HEK293 (cell line): Measurements from ENCODE around the gene DCTN4.

Experiments
- MZF1 ChIP-seq: fragments of 450-650 bp; formaldehyde crosslinking; IDR thresholded peaks from 2 replicates; pipeline ENCODE4 v1.5.1; 2017; ENCODE audit warnings: missing biosample characterization, missing genetic modification characterization, borderline replicate concordance
- SCRT2 ChIP-seq: fragments of 450-650 bp; formaldehyde crosslinking; IDR thresholded peaks from 2 replicates; pipeline ENCODE4 v1.5.1; 2016; ENCODE audit warnings: missing biosample characterization, missing genetic modification characterization
- YY1 ChIP-seq: fragments of 450-650 bp; formaldehyde crosslinking; IDR thresholded peaks from 2 replicates; pipeline ENCODE4 v1.5.1; 2018; ENCODE audit warnings: missing biosample characterization, missing genetic modification characterization
- ZNF138 ChIP-seq: fragments of 450-650 bp; formaldehyde crosslinking; IDR thresholded peaks from 2 replicates; pipeline ENCODE4 v1.5.1; 2016; ENCODE audit warnings: missing biosample characterization, missing genetic modification characterization, borderline replicate concordance
- ZNF211 ChIP-seq: fragments of 450-650 bp; formaldehyde crosslinking; IDR thresholded peaks from 2 replicates; pipeline ENCODE4 v1.5.1; 2016; ENCODE audit warnings: low read depth, missing biosample characterization, missing genetic modification characterization
- ZNF521 ChIP-seq: fragments of 450-650 bp; formaldehyde crosslinking; IDR thresholded peaks from 2 replicates; pipeline ENCODE4 v1.5.1; 2017; ENCODE audit warnings: missing biosample characterization, mild to moderate bottlenecking, missing genetic modification characterization
- ZSCAN30 ChIP-seq: fragments of 450-650 bp; IDR thresholded peaks from 2 replicates; pipeline ENCODE4 v1.5.1; 2018; ENCODE audit warnings: missing biosample characterization, mild to moderate bottlenecking, missing genetic modification characterization, moderate library complexity
- TF ChIP-seq, protein P1 (sequence below): fragments of 450-650 bp; formaldehyde crosslinking; IDR thresholded peaks from 2 replicates; pipeline ENCODE4 v1.5.1; 2016; ENCODE audit warnings: missing biosample characterization, missing genetic modification characterization, low read depth
- TF ChIP-seq, protein P2 (sequence below): fragments of 450-650 bp; formaldehyde crosslinking; IDR thresholded peaks from 2 replicates; pipeline ENCODE4 v1.5.1; 2016; ENCODE audit warnings: missing biosample characterization, missing genetic modification characterization
- TF ChIP-seq, protein P3 (sequence below): fragments of 450-650 bp; formaldehyde crosslinking; IDR thresholded peaks from 2 replicates; pipeline ENCODE4 v1.5.1; 2016; ENCODE audit warnings: missing biosample characterization, missing genetic modification characterization
- TF ChIP-seq, protein P4 (sequence below): sonication (generic); formaldehyde crosslinking; IDR thresholded peaks from 2 replicates; pipeline ENCODE4 v1.8.1; 2022; ENCODE audit warnings: mild to moderate bottlenecking, moderate library complexity, missing genetic modification reagents

GRCh38 chr5:150689120-150689519 is 69.7 kb downstream of the DCTN4 start:
- no peak for TF ChIP-seq ZNF521
- TF ChIP-seq, protein P1, sequence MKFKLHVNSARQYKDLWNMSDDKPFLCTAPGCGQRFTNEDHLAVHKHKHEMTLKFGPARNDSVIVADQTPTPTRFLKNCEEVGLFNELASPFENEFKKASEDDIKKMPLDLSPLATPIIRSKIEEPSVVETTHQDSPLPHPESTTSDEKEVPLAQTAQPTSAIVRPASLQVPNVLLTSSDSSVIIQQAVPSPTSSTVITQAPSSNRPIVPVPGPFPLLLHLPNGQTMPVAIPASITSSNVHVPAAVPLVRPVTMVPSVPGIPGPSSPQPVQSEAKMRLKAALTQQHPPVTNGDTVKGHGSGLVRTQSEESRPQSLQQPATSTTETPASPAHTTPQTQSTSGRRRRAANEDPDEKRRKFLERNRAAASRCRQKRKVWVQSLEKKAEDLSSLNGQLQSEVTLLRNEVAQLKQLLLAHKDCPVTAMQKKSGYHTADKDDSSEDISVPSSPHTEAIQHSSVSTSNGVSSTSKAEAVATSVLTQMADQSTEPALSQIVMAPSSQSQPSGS = no peak
- no peak for TF ChIP-seq SCRT2
- no peak for TF ChIP-seq ZNF211 (tag by site-specific recombination)
- TF ChIP-seq, protein P2, sequence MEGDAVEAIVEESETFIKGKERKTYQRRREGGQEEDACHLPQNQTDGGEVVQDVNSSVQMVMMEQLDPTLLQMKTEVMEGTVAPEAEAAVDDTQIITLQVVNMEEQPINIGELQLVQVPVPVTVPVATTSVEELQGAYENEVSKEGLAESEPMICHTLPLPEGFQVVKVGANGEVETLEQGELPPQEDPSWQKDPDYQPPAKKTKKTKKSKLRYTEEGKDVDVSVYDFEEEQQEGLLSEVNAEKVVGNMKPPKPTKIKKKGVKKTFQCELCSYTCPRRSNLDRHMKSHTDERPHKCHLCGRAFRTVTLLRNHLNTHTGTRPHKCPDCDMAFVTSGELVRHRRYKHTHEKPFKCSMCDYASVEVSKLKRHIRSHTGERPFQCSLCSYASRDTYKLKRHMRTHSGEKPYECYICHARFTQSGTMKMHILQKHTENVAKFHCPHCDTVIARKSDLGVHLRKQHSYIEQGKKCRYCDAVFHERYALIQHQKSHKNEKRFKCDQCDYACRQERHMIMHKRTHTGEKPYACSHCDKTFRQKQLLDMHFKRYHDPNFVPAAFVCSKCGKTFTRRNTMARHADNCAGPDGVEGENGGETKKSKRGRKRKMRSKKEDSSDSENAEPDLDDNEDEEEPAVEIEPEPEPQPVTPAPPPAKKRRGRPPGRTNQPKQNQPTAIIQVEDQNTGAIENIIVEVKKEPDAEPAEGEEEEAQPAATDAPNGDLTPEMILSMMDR (tag by site-specific recombination) = no peak
- TF ChIP-seq, protein P3, sequence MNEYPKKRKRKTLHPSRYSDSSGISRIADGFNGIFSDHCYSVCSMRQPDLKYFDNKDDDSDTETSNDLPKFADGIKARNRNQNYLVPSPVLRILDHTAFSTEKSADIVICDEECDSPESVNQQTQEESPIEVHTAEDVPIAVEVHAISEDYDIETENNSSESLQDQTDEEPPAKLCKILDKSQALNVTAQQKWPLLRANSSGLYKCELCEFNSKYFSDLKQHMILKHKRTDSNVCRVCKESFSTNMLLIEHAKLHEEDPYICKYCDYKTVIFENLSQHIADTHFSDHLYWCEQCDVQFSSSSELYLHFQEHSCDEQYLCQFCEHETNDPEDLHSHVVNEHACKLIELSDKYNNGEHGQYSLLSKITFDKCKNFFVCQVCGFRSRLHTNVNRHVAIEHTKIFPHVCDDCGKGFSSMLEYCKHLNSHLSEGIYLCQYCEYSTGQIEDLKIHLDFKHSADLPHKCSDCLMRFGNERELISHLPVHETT (tag by site-specific recombination) = no peak
- TF ChIP-seq YY1 (tag by site-specific recombination) = no peak
- no peak for TF ChIP-seq MZF1 (tag by site-specific recombination)
- TF ChIP-seq, protein P4, sequence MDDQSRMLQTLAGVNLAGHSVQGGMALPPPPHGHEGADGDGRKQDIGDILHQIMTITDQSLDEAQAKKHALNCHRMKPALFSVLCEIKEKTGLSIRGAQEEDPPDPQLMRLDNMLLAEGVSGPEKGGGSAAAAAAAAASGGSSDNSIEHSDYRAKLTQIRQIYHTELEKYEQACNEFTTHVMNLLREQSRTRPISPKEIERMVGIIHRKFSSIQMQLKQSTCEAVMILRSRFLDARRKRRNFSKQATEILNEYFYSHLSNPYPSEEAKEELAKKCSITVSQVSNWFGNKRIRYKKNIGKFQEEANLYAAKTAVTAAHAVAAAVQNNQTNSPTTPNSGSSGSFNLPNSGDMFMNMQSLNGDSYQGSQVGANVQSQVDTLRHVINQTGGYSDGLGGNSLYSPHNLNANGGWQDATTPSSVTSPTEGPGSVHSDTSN (CRISPR knock-in tag) = no peak
- no peak for TF ChIP-seq ZSCAN30 (tag by site-specific recombination)
- no peak for TF ChIP-seq ZNF138 (tag by site-specific recombination)
